NT2/D1 (cell line): ENCODE results near the gene LPIN2.

Experiments used
- DNase-seq: peaks from one replicate; pipeline ENCODE4 v3.0.0-alpha.2; 2011; ENCODE audit warnings: low read depth, low spot score
- H3K27me3 ChIP-seq: 2 replicates; pipeline ENCODE4 v1.6.0; 2011; ENCODE audit warnings: mild to moderate bottlenecking; ENCODE audit not compliant: insufficient read length, insufficient read depth
- H3K36me3 ChIP-seq: 2 replicates; pipeline ENCODE4 v1.6.1; 2011; ENCODE audit warnings: mild to moderate bottlenecking, low read length, mixed read lengths; ENCODE audit not compliant: insufficient read depth, insufficient read length
- H3K4me1 ChIP-seq: 2 replicates; pipeline ENCODE4 v1.5.1; 2011; ENCODE audit not compliant: insufficient read depth, insufficient read length
- H3K4me3 ChIP-seq: 2 replicates; pipeline ENCODE4 v1.5.1; 2011; ENCODE audit warnings: low read depth; ENCODE audit not compliant: insufficient read length
- H3K9ac ChIP-seq: 2 replicates; pipeline ENCODE4 v1.6.0; 2011; ENCODE audit warnings: low read depth; ENCODE audit not compliant: insufficient read length
- H3K9me3 ChIP-seq: 2 replicates; pipeline ENCODE4 v1.5.1; 2011; ENCODE audit warnings: mild to moderate bottlenecking, low read length; ENCODE audit not compliant: insufficient read depth
- SUZ12 ChIP-seq: IDR thresholded peaks from 2 replicates; pipeline ENCODE4 v1.6.1; 2011; ENCODE audit not compliant: insufficient read length, insufficient read depth; ENCODE audit errors: extremely low read depth
- YY1 ChIP-seq: IDR thresholded peaks from 2 replicates; pipeline ENCODE4 v1.6.1; 2011; ENCODE audit not compliant: insufficient read length, insufficient read depth
- ZNF274 ChIP-seq: IDR thresholded peaks from 2 replicates; pipeline ENCODE4 v1.6.1; 2011; ENCODE audit warnings: mild to moderate bottlenecking, low read depth, low read length

LPIN2 gene

GRCh38 chr18:2984091-2984490, 28.9 kb downstream of the LPIN2 start:
- no peaks in the 10 kb centered on the region for H3K4me1 ChIP-seq
- no peak for DNase-seq

GRCh38 chr18:2983296-2983695, 29.6 kb downstream of the LPIN2 start:
- Histone ChIP-seq H3K4me3 (no peak overlapping the region), H3K27me3 (no peaks in the 10 kb centered on the region), H3K36me3 (no peaks in the 10 kb centered on the region), H3K4me1 (no peaks in the 10 kb centered on the region), H3K9me3 (no peaks in the 10 kb centered on the region), H3K9ac (no peak overlapping the region)
- TF ChIP-seq ZNF274 (no peak), YY1 (no peak), SUZ12 (no peak)
- DNase-seq, result no peak

More at GRCh38 chr18:2984091-2984490, 28.9 kb downstream of the LPIN2 start:
- TF ChIP-seq SUZ12 (no peak), YY1 (no peak), ZNF274 (no peak)
- no peaks in the 10 kb centered on the region for H3K27me3 ChIP-seq
- no peak overlapping the region for H3K9ac ChIP-seq
- no peak overlapping the region for H3K4me3 ChIP-seq
- H3K36me3 ChIP-seq, result no peaks in the 10 kb centered on the region
- H3K9me3 ChIP-seq, result no peaks in the 10 kb centered on the region

GRCh38 chr18:2982452-2983269, 30.3 kb downstream of the LPIN2 start:
- Histone ChIP-seq H3K4me1 (no peaks in the 10 kb centered on the region), H3K36me3 (no peaks in the 10 kb centered on the region), H3K9me3 (no peaks in the 10 kb centered on the region), H3K9ac (no peak overlapping the region), H3K4me3 (no peak overlapping the region), H3K27me3 (no peaks in the 10 kb centered on the region)
- no peak for DNase-seq
- TF ChIP-seq SUZ12, result no peak
- TF ChIP-seq YY1, result no peak
- no peak for TF ChIP-seq ZNF274

GRCh38 chr18:2982022-2982421, 30.9 kb downstream of the LPIN2 start:
- no peak overlapping the region for H3K4me3 ChIP-seq
- no peak for DNase-seq
- H3K9ac ChIP-seq, result no peak overlapping the region
- TF ChIP-seq YY1, result no peak
- no peak for TF ChIP-seq SUZ12
- TF ChIP-seq ZNF274, result no peak
- H3K9me3 ChIP-seq, result no peaks in the 10 kb centered on the region
- no peaks in the 10 kb centered on the region for H3K36me3 ChIP-seq
- no peaks in the 10 kb centered on the region for H3K4me1 ChIP-seq
- no peaks in the 10 kb centered on the region for H3K27me3 ChIP-seq

GRCh38 chr18:2981212-2981728, 31.7 kb downstream of the LPIN2 start:
- TF ChIP-seq SUZ12 (no peak), ZNF274 (no peak), YY1 (no peak)
- Histone ChIP-seq H3K27me3 (no peaks in the 10 kb centered on the region), H3K9ac (no peak overlapping the region), H3K4me1 (no peaks in the 10 kb centered on the region), H3K9me3 (no peaks in the 10 kb centered on the region), H3K4me3 (no peak overlapping the region), H3K36me3 (no peaks in the 10 kb centered on the region)
- no peak for DNase-seq

- H3K9ac ChIP-seq, result no peak overlapping the region
- no peaks in the 10 kb centered on the region for H3K4me1 ChIP-seq
- H3K36me3 ChIP-seq, result no peaks in the 10 kb centered on the region
- H3K9me3 ChIP-seq, result no peaks in the 10 kb centered on the region
- H3K27me3 ChIP-seq, result no peaks in the 10 kb centered on the region
- TF ChIP-seq SUZ12 (no peak), YY1 (no peak), ZNF274 (no peak)
- DNase-seq, result no peak
- H3K4me3 ChIP-seq, result no peak overlapping the region
Measured at GRCh38 chr18:2979871-2980790, 32.8 kb downstream of the LPIN2 start.

- TF ChIP-seq YY1, result no peak
- Histone ChIP-seq H3K27me3 (no peaks in the 10 kb centered on the region), H3K9ac (no peak overlapping the region), H3K36me3 (no peaks in the 10 kb centered on the region), H3K4me1 (no peaks in the 10 kb centered on the region), H3K4me3 (no peak overlapping the region), H3K9me3 (no peaks in the 10 kb centered on the region)
- DNase-seq, result no peak
Measured at GRCh38 chr18:2979129-2979528, 33.8 kb downstream of the LPIN2 start.
